BLaER1 treated with 17β-estradiol and CSF1 and Interleukin-3, amounts not matched to agents 10 nM and 100 nM (cell line): ENCODE data around the gene DARS1.
A peak's percentile ranks its signal among the peaks of the same experiment; 100 is the strongest.

Source experiments
- H3K27ac ChIP-seq, 11 experiments: shearing (Covaris generic); formaldehyde crosslinking; 2 replicates each; pipeline ENCODE4 v1.8.1; 2022
- H3K27me3 ChIP-seq, 11 experiments: shearing (Covaris generic); formaldehyde crosslinking; 2 replicates each; pipeline ENCODE4 v1.8.1; 2022
- H3K36me3 ChIP-seq, 11 experiments: shearing (Covaris generic); formaldehyde crosslinking; 2 replicates each; pipeline ENCODE4 v1.8.1; 2022
- H3K4me1 ChIP-seq, 10 experiments: shearing (Covaris generic); formaldehyde crosslinking; 2 replicates each; pipeline ENCODE4 v1.8.1; 2022
- H3K4me2 ChIP-seq, 11 experiments: shearing (Covaris generic); formaldehyde crosslinking; 2 replicates each; pipeline ENCODE4 v1.8.1; 2022
- H3K4me3 ChIP-seq, 10 experiments: shearing (Covaris generic); formaldehyde crosslinking; 2 replicates each; pipeline ENCODE4 v1.8.1; 2022
- H3K9ac ChIP-seq, 11 experiments: shearing (Covaris generic); formaldehyde crosslinking; 2 replicates each; pipeline ENCODE4 v1.8.1; 2022
- H3K9me3 ChIP-seq, 11 experiments: shearing (Covaris generic); formaldehyde crosslinking; replicated peaks in 1 of 11; 2 replicates each; pipeline ENCODE4 v1.8.1; 2022
- H4K20me1 ChIP-seq, 11 experiments: shearing (Covaris generic); formaldehyde crosslinking; 2 replicates each; pipeline ENCODE4 v1.8.1; 2022
- Cebpa-rat ChIP-seq, 11 experiments: shearing (Covaris generic); IDR thresholded peaks; 2 replicates each; pipeline ENCODE4 v1.8.1; 2022

The DARS1 gene

GRCh38 chr2:136013136-136013685 lies 27.8 kb upstream of the DARS1 start:
- Histone ChIP-seq H3K4me2 (peak overlapping the region in 2 of 11 experiments; percentile 26 to 38; a peak in 5 of 22 replicates), H3K9ac (no peak overlapping the region), H3K4me1 (peaks cover 38 to 73% (median 43%) of the 10 kb centered on the region in 10 experiments), H3K36me3 (no peaks in the 10 kb centered on the region; a peak in 1 of 22 replicates), H3K4me3 (no peak overlapping the region), H4K20me1 (no peaks in the 10 kb centered on the region), H3K27me3 (no peaks in the 10 kb centered on the region), H3K9me3 (peaks cover 0 to 35% (median 17%) of the 10 kb centered on the region in 11 experiments; a peak in 16 of 22 replicates), H3K27ac (no peak overlapping the region; a peak in 2 of 22 replicates)
- TF ChIP-seq Cebpa-rat (IDR thresholded peaks at IDR 0.05): no peak

DNA sequence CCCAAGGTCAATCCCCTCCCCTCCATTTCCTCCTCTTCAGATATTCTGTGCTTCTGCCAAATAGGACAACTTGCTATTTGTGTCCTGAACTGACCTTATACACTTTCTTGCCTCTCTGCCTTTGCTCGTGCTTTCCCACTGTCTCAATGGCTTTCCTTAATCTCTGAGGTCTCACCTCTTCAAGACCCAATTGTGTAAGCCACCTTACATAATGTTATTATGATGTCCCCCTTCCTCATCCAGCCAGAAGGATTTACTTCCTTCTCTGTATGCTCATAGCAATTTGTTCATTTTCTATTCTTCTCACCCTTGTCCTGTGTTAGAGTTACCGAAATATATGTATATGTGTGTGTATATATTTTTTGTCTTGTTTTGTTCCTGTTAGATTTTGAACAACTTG lies 26.9 kb upstream of the DARS1 start:
- H4K20me1 ChIP-seq: no peaks in the 10 kb centered on the region
- no peak for TF ChIP-seq Cebpa-rat (IDR thresholded peaks at IDR 0.05)
- peak overlapping the region in 3 of 11 experiments; percentile 6 to 38 (median 26); a peak in 2 of 22 replicates for H3K4me2 ChIP-seq
- no peak overlapping the region for H3K4me3 ChIP-seq
- H3K27me3 ChIP-seq: no peaks in the 10 kb centered on the region
- H3K36me3 ChIP-seq: no peaks in the 10 kb centered on the region; a peak in 1 of 22 replicates
- peaks cover 0 to 35% (median 17%) of the 10 kb centered on the region in 11 experiments; a peak in 16 of 22 replicates for H3K9me3 ChIP-seq
- H3K27ac ChIP-seq: peak overlapping the region in 1 of 11 experiments; percentile 30; a peak in 1 of 22 replicates
- H3K9ac ChIP-seq: no peak overlapping the region
- H3K4me1 ChIP-seq: peaks cover 45 to 75% (median 49%) of the 10 kb centered on the region in 10 experiments

DNA sequence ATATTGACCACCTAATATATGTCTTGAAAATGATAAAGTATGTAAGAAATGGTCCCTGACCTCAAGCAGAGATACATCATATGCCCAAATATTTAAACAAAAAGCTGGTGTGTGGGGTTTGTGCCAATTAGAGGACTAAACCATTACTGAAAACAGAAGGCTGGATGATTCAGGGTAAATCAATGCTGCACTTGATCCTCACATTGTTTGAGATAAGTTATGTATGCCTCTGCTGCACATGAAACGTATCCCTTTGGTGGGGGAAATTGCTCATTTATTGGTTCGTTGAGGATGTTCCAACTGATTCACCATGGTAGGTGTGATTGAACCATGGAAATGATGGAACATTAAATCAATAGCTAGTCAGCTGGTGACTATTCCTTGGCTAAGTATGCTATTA lies 24.7 kb upstream of the DARS1 start:
- no peaks in the 10 kb centered on the region for H4K20me1 ChIP-seq
- peaks cover 30 to 70% (median 49%) of the 10 kb centered on the region in 10 experiments for H3K4me1 ChIP-seq
- no peak overlapping the region for H3K4me3 ChIP-seq
- H3K27ac ChIP-seq: peak overlapping the region in 5 of 11 experiments; percentile 66 to 90 (median 78); a peak in 7 of 22 replicates
- H3K27me3 ChIP-seq: no peaks in the 10 kb centered on the region
- no peaks in the 10 kb centered on the region; a peak in 1 of 22 replicates for H3K36me3 ChIP-seq
- no peak overlapping the region for H3K9ac ChIP-seq
- H3K9me3 ChIP-seq: peaks cover 0 to 17% (median 7%) of the 10 kb centered on the region in 11 experiments; a peak in 15 of 22 replicates
- H3K4me2 ChIP-seq: no peak overlapping the region
- TF ChIP-seq Cebpa-rat (IDR thresholded peaks at IDR 0.05): no peak

DNA sequence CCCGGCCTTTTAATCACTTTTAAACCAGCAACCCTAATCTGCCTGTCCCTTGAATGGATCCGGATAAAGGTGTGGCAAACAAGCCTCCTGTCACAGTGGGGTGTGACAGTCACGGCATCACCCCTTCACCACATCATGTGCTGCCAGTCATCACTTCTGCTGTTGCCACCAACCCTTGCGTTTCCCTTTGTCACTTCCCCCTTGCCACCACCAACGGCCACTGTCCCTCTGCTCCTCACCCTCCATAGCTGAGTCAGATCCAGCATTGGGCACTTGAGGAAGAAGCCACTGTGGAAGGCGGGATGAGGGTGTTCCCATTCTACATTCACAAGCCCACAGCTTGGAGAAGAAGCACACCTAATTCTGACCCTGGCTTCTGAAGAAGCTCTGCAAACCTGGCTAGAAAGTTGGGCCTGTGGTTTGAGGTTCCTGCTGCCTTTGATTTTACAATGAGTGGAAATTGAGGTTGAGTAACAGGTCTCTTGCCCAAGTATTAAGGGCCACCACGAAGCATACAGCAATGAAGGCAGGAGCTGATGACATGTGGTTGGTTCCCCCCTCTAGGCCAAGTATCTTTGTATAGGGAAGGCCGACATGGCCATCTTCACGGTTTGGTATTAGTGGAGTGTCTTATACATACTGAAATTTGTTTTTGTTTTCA lies 22.9 kb upstream of the DARS1 start:
- TF ChIP-seq Cebpa-rat (IDR thresholded peaks at IDR 0.05): peak in 10 of 11 experiments; percentile 14 to 78 (median 54); a peak in 14 of 22 replicates
- H4K20me1 ChIP-seq: no peaks in the 10 kb centered on the region
- H3K4me2 ChIP-seq: peak overlapping the region; percentile 55 to 79 (median 70)
- H3K9me3 ChIP-seq: peaks cover 0 to 11% (median 5%) of the 10 kb centered on the region in 11 experiments; a peak in 11 of 22 replicates
- peak overlapping the region; percentile 51 to 90 (median 69); a peak in 21 of 22 replicates for H3K27ac ChIP-seq
- peak overlapping the region in 10 of 11 experiments; percentile 1 to 67 (median 42); a peak in 16 of 22 replicates for H3K9ac ChIP-seq
- H3K4me3 ChIP-seq: no peak overlapping the region
- H3K27me3 ChIP-seq: no peaks in the 10 kb centered on the region
- H3K36me3 ChIP-seq: peaks cover 0 to 4% (median 0%) of the 10 kb centered on the region in 11 experiments; a peak in 1 of 22 replicates
- peaks cover 25 to 67% (median 43%) of the 10 kb centered on the region in 10 experiments for H3K4me1 ChIP-seq

DNA sequence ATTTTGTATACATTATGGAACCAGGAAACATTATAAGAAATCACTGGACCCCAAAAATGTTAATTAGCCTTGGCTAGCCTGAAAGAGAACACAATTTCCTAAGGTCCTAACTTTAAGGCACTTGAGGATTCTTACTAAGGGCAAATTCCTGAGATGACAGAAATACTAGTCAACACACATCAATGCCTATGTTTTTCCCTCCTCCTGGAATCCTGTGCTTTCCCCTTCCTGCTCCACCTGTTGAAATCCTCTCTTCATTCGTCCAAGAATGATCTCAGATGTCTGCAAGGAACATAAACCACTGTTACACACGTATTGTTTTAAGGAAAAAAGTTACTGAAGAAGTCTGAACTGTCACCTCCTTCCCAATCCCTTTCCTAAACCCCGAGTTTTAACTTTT lies 21.2 kb upstream of the DARS1 start:
- Histone ChIP-seq H3K27ac (peak overlapping the region in 3 of 11 experiments; percentile 18 to 78 (median 30); a peak in 5 of 22 replicates), H3K9me3 (peaks cover 0 to 14% (median 5%) of the 10 kb centered on the region in 11 experiments; a peak in 11 of 22 replicates), H4K20me1 (no peaks in the 10 kb centered on the region), H3K4me3 (no peak overlapping the region), H3K36me3 (peaks cover 0 to 4% (median 0%) of the 10 kb centered on the region in 11 experiments; a peak in 1 of 22 replicates), H3K4me1 (peaks cover 25 to 52% (median 36%) of the 10 kb centered on the region in 10 experiments), H3K27me3 (no peaks in the 10 kb centered on the region), H3K9ac (no peak overlapping the region), H3K4me2 (peak overlapping the region in 3 of 11 experiments; percentile 12 to 70 (median 24); a peak in 3 of 22 replicates)
- TF ChIP-seq Cebpa-rat (IDR thresholded peaks at IDR 0.05): no peak

DNA sequence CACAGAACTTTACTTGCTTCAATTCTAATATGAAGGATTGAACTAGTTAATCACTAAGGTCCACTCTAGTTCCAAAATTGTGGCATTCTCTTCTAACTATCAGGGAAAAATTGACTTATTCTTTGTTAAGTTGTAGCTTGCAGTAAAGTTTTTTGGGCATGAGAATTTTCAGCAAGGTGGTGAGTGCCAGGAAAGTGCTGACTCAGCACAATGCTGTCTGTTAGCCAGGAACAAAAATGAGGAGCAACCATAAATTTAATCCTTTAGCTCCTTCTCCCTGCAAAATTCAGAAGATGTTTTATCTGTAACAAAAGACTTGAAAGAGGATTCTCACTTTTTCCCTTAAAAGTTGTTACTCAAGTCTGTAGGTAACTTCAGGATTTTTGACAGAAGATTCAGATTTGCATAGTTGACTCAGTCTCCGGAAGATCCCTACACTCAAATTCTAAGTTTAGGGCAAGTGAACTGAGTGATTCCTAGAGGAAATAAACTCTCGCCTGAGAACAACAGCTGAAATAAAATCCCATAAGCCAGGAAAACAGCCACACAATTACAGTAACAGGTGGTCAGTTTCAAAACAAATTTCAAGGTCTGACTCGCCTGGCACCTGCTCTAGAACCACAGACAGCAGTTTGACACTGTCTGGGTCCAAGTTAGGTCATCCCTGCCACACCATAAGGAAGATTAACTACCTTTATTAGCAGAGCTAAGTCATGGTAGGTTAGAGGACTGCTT lies 20.2 kb upstream of the DARS1 start:
- Histone ChIP-seq H4K20me1 (no peaks in the 10 kb centered on the region), H3K9ac (no peak overlapping the region), H3K4me1 (peaks cover 34 to 62% (median 46%) of the 10 kb centered on the region in 10 experiments), H3K4me2 (peak overlapping the region in 6 of 11 experiments; percentile 2 to 28 (median 24); a peak in 5 of 22 replicates), H3K27ac (peak overlapping the region in 2 of 11 experiments; percentile 29 to 33; a peak in 1 of 22 replicates), H3K9me3 (peaks cover 0 to 14% (median 5%) of the 10 kb centered on the region in 11 experiments; a peak in 11 of 22 replicates), H3K27me3 (no peaks in the 10 kb centered on the region), H3K4me3 (no peak overlapping the region), H3K36me3 (peaks cover 0 to 4% (median 0%) of the 10 kb centered on the region in 11 experiments; a peak in 1 of 22 replicates)
- TF ChIP-seq Cebpa-rat (IDR thresholded peaks at IDR 0.05): no peak

GRCh38 chr2:136004965-136005364 lies 19.5 kb upstream of the DARS1 start:
- peaks cover 0 to 13% (median 5%) of the 10 kb centered on the region in 11 experiments; a peak in 11 of 22 replicates for H3K9me3 ChIP-seq
- no peaks in the 10 kb centered on the region for H3K27me3 ChIP-seq
- H3K4me1 ChIP-seq: peaks cover 41 to 69% (median 53%) of the 10 kb centered on the region in 10 experiments
- no peak for TF ChIP-seq Cebpa-rat (IDR thresholded peaks at IDR 0.05)
- no peaks in the 10 kb centered on the region for H4K20me1 ChIP-seq
- no peak overlapping the region for H3K4me2 ChIP-seq
- no peak overlapping the region for H3K4me3 ChIP-seq
- peaks cover 0 to 4% (median 0%) of the 10 kb centered on the region in 11 experiments; a peak in 1 of 22 replicates for H3K36me3 ChIP-seq
- no peak overlapping the region for H3K9ac ChIP-seq
- H3K27ac ChIP-seq: no peak overlapping the region; a peak in 1 of 22 replicates

DNA sequence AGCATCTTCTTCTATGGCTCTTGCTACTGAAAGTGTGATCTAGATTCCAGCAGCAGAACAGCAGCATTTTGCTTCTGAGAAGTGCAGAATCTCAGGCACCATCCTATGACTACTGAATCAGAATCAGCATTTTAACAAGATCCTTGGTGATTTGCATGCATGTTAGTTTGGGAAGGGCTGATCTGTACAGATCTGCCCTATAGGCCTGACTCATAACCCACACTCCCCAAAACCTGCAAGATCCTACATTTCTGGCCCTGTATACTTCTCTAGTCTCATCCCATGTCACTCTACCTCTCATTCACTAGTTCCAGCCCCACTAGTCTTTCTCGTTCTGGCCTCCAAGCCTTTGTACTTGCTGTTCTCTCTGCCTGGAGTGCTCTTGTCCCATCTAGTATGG lies 15.7 kb upstream of the DARS1 start:
- Histone ChIP-seq H3K9me3 (peaks cover 0 to 6% (median 0%) of the 10 kb centered on the region in 11 experiments; a peak in 4 of 22 replicates), H3K4me1 (peaks cover 51 to 63% (median 56%) of the 10 kb centered on the region in 10 experiments), H3K36me3 (0 out of 22 replicates have a peak, but pooled peaks cover 0 to 4% (median 0%) of the 10 kb centered on the region in 11 experiments), H3K4me3 (no peak overlapping the region), H3K27ac (peak overlapping the region in 9 of 11 experiments; percentile 42 to 75 (median 60); a peak in 12 of 22 replicates), H3K27me3 (no peaks in the 10 kb centered on the region), H3K4me2 (peak overlapping the region; percentile 49 to 77 (median 64); a peak in 21 of 22 replicates), H4K20me1 (no peaks in the 10 kb centered on the region), H3K9ac (0 out of 22 replicates have a peak overlapping the region, but pooled peaks of 1 of the 11 experiments have one; percentile 44)
- no peak for TF ChIP-seq Cebpa-rat (IDR thresholded peaks at IDR 0.05)
